Stimulated activated CD4-positive, alpha-beta T cell treated with anti-CD3 and anti-CD28 coated beads, TNF-alpha, amount 100 ng/mL, for 1 hour (primary cell): ENCODE measurements around the gene FAM90A26.
"Not testable (repeated sequence)": the region's sequence is repeated elsewhere in the genome, so short reads cannot be mapped to it uniquely, and the experiment has no call there.

Experiments
- DNase-seq, 3 donors: peaks; one replicate each; pipeline ENCODE4 v3.0.0-alpha.2; 2020; ENCODE audit warnings: low read depth in 3 of 3, low spot score in 1 of 3

Gene FAM90A26

GRCh38 chr4:9169791-9170459 is at the start of gene FAM90A26:
FAM90A26 (plus strand) TSS chr4:9170409; CDS start chr4:9173173, 2,764 bp downstream.
- DNase-seq: not testable (repeated sequence)

GRCh38 chr4:9122711-9123110 is 47.5 kb upstream of the FAM90A26 start:
- not testable (repeated sequence) for DNase-seq

- peak in 2 of 3 donors; percentile 1 to 10 for DNase-seq
These were observed 46.6 kb upstream of the FAM90A26 start for GRCh38 chr4:9123572-9124007.

GRCh38 chr4:9125601-9126161 is 44.5 kb upstream of the FAM90A26 start:
- not testable (repeated sequence) for DNase-seq

GRCh38 chr4:9131420-9131819 is 38.8 kb upstream of the FAM90A26 start:
- not testable (repeated sequence) for DNase-seq

- DNase-seq: not testable (repeated sequence)
These were observed 37.4 kb upstream of the FAM90A26 start for GRCh38 chr4:9132849-9133248.

GRCh38 chr4:9134011-9134410 is 36.2 kb upstream of the FAM90A26 start:
- DNase-seq: not testable (repeated sequence)

- DNase-seq: not testable (repeated sequence)
These were observed 35.7 kb upstream of the FAM90A26 start for GRCh38 chr4:9134556-9134955.

GRCh38 chr4:9141050-9141449 is 29.2 kb upstream of the FAM90A26 start:
- not testable (repeated sequence) for DNase-seq

GRCh38 chr4:9142786-9143185 is 27.4 kb upstream of the FAM90A26 start:
- DNase-seq: not testable (repeated sequence)

GRCh38 chr4:9143421-9144080 is 26.7 kb upstream of the FAM90A26 start:
- no peak for DNase-seq

- no peak for DNase-seq
These were observed 23.2 kb upstream of the FAM90A26 start for GRCh38 chr4:9146967-9147366.

- not testable (repeated sequence) for DNase-seq
These were observed 22.8 kb upstream of the FAM90A26 start for GRCh38 chr4:9147368-9147767.

GRCh38 chr4:9148611-9149409 is 21.4 kb upstream of the FAM90A26 start:
- not testable (repeated sequence) for DNase-seq

GRCh38 chr4:9151809-9152179 is 18.4 kb upstream of the FAM90A26 start:
- DNase-seq: not testable (repeated sequence)

GRCh38 chr4:9152180-9153007 is 17.8 kb upstream of the FAM90A26 start:
- peak; percentile 86 to 93 (median 87) for DNase-seq

GRCh38 chr4:9153008-9153570 is 17.1 kb upstream of the FAM90A26 start:
- peak; percentile 92 to 97 (median 95) for DNase-seq

- not testable (repeated sequence) for DNase-seq
These were observed 16.5 kb upstream of the FAM90A26 start for GRCh38 chr4:9153571-9154157.

GRCh38 chr4:9155101-9155886 is 14.9 kb upstream of the FAM90A26 start:
- DNase-seq: not testable (repeated sequence)
